Common myeloid progenitor, CD34-positive (primary cell): Measurements from ENCODE around the gene UBE2L6.
A peak's percentile ranks its signal among the peaks of the same experiment; 100 is the strongest.

Experiments used
- CTCF ChIA-PET: fragments of 350-600 bp; sonication (Branson Sonifier 250); formaldehyde crosslinking; loops from one replicate; lab custom pipeline; 2021; ENCODE audit warnings: antibody characterized with exemption; lab: Charles Lee
- POLR2A ChIA-PET: fragments of 350-600 bp; sonication (Branson Sonifier 250); formaldehyde crosslinking; loops from one replicate; lab custom pipeline; 2021; ENCODE audit warnings: antibody characterized with exemption; lab: Charles Lee
- DNase-seq, 3 donors: peaks; one replicate each; pipeline versions ENCODE4 v3.0.0 to v3.0.0-alpha.2; 2013
- H3K27ac ChIP-seq, 2 experiments: 1 replicate in 1 of 2; 2 replicates in 1 of 2; pipeline ENCODE4 v1.7.0; 2013; ENCODE audit warnings: inconsistent platforms in 2 of 2, low read length in 2 of 2, mild to moderate bottlenecking in 2 of 2, low read depth in 1 of 2, moderate library complexity in 1 of 2; ENCODE audit not compliant: severe bottlenecking in 2 of 2, insufficient read depth in 1 of 2, poor library complexity in 1 of 2
- H3K27me3 ChIP-seq, 5 experiments: replicated peaks in 2 of 5; 1 replicate in 3 of 5; 2 replicates in 2 of 5; pipeline versions ENCODE4 v1.6.1 to v1.7.0; 2013; ENCODE audit warnings: low read length in 4 of 5, mild to moderate bottlenecking in 2 of 5, moderate library complexity in 2 of 5, inconsistent platforms in 1 of 5; ENCODE audit not compliant: insufficient read depth in 5 of 5, control insufficient read depth in 4 of 5
- H3K36me3 ChIP-seq, 4 experiments: 1 replicate in 2 of 4; 2 replicates in 2 of 4; pipeline versions ENCODE4 v1.6.1 to v1.7.0; 2013; ENCODE audit warnings: low read length in 3 of 4, control low read depth in 1 of 4, mild to moderate bottlenecking in 1 of 4; ENCODE audit not compliant: control insufficient read depth in 4 of 4, insufficient read depth in 4 of 4
- H3K4me1 ChIP-seq, 4 experiments: 1 replicate in 3 of 4; 2 replicates in 1 of 4; pipeline versions ENCODE4 v1.6.1 to v1.7.1; 2013; ENCODE audit warnings: low read length in 3 of 4, mild to moderate bottlenecking in 3 of 4, control low read depth in 1 of 4, inconsistent platforms in 1 of 4, moderate library complexity in 1 of 4; ENCODE audit not compliant: control insufficient read depth in 4 of 4, insufficient read depth in 4 of 4; ENCODE audit errors: control extremely low read depth in 1 of 4
- H3K4me3 ChIP-seq, 7 experiments: 1 replicate in 4 of 7; 2 replicates in 3 of 7; pipeline versions ENCODE4 v1.5.1 to v1.7.0; 2013; ENCODE audit warnings: mild to moderate bottlenecking in 7 of 7, low read length in 6 of 7, moderate library complexity in 6 of 7, inconsistent platforms in 2 of 7, low read depth in 2 of 7, control low read depth in 1 of 7; ENCODE audit not compliant: insufficient read depth in 4 of 7, control insufficient read depth in 1 of 7; ENCODE audit errors: extremely low read depth in 1 of 7
- H3K9me3 ChIP-seq, 5 experiments: 1 replicate in 4 of 5; 2 replicates in 1 of 5; pipeline versions ENCODE4 v1.6.1 to v1.7.1; 2013; ENCODE audit warnings: low read length in 4 of 5, mild to moderate bottlenecking in 2 of 5, inconsistent platforms in 1 of 5, low read depth in 1 of 5, moderate library complexity in 1 of 5; ENCODE audit not compliant: control insufficient read depth in 4 of 5, insufficient read depth in 2 of 5; ENCODE audit errors: control extremely low read depth in 1 of 5
- WGBS: methylation state at CpG from one replicate; pipeline ENCODE4 v1.1.5; 2013; ENCODE audit not compliant: insufficient coverage; 5-methylcytosine and 5-hydroxymethylcytosine counted together

Gene UBE2L6

GRCh38 chr11:57604296-57605027 lies 37.0 kb upstream of the UBE2L6 start:
- no peaks in the 10 kb centered on the region for H3K9me3 ChIP-seq
- peak overlapping the region in 3 of 7 experiments; percentile 28 to 51 (median 45) for H3K4me3 ChIP-seq
- no peaks in the 10 kb centered on the region for H3K27me3 ChIP-seq
- DNase-seq = peak; percentile 48 to 83 (median 73)
- ChIA-PET POLR2A (interaction anchor here (1.2 kb wide), 1 partner anchor 35 kb away, joined by 3 read pairs; no protein-coding TSS in a partner anchor), CTCF (interaction anchor here (0.6 to 7.3 kb wide), 20 partner anchors 9 to 263 kb away, joined by 3 to 105 read pairs (median 5); partner anchors contain the start of genes SLC43A1 and UBE2L6)
- H3K27ac ChIP-seq = peak overlapping the region in 1 of 2 experiments; percentile 66
- peaks cover 0 to 22% (median 15%) of the 10 kb centered on the region in 4 experiments for H3K4me1 ChIP-seq
- 50% methylated on average over 2 of the region's 8 CpGs for WGBS
- peaks cover 3 to 24% (median 13%) of the 10 kb centered on the region in 4 experiments for H3K36me3 ChIP-seq

- ChIA-PET CTCF (interaction anchor here (1.1 to 7.6 kb wide), 5 partner anchors 11 to 43 kb away, joined by 3 to 64 read pairs (median 4); partner anchors contain the start of gene UBE2L6), POLR2A (interaction anchor here (0.6 kb wide), 1 partner anchor 314 kb away, joined by 4 read pairs; no protein-coding TSS in a partner anchor)
- H3K9me3 ChIP-seq = no peaks in the 10 kb centered on the region
These were observed 33.8 kb upstream of the UBE2L6 start for GRCh38 chr11:57601297-57601696.

GRCh38 chr11:57599381-57599780 lies 31.9 kb upstream of the UBE2L6 start:
- Histone ChIP-seq H3K4me3 (peak overlapping the region in 5 of 7 experiments; percentile 30 to 81 (median 63)), H3K9me3 (no peaks in the 10 kb centered on the region), H3K36me3 (peaks cover 0 to 8% (median 3%) of the 10 kb centered on the region in 4 experiments), H3K27me3 (no peaks in the 10 kb centered on the region), H3K27ac (no peak overlapping the region), H3K4me1 (peaks cover 0 to 36% (median 31%) of the 10 kb centered on the region in 4 experiments)
- ChIA-PET CTCF (interaction anchor here (0.9 to 7.6 kb wide), 8 partner anchors 11 to 45 kb away, joined by 3 to 64 read pairs (median 4); partner anchors contain the start of gene UBE2L6), POLR2A (no interaction called here)
- WGBS = 40% methylated on average over 1 of the region's 2 CpGs
- no peak for DNase-seq

More at GRCh38 chr11:57601297-57601696, 33.8 kb upstream of the UBE2L6 start:
- Histone ChIP-seq H3K36me3 (peaks cover 0 to 17% (median 8%) of the 10 kb centered on the region in 4 experiments), H3K27ac (no peak overlapping the region), H3K4me3 (no peak overlapping the region), H3K27me3 (no peaks in the 10 kb centered on the region), H3K4me1 (peaks cover 0 to 44% (median 37%) of the 10 kb centered on the region in 4 experiments)
- 100% methylated on average over 3 of the region's 3 CpGs for WGBS
- no peak for DNase-seq

- Histone ChIP-seq H3K9me3 (no peaks in the 10 kb centered on the region), H3K4me3 (peak overlapping the region; percentile 28 to 81 (median 70)), H3K27me3 (no peaks in the 10 kb centered on the region), H3K27ac (no peak overlapping the region), H3K4me1 (peaks cover 0 to 30% (median 26%) of the 10 kb centered on the region in 4 experiments), H3K36me3 (peaks cover 0 to 8% (median 3%) of the 10 kb centered on the region in 4 experiments)
- WGBS = 52% methylated on average over 4 of the region's 5 CpGs
- no peak for DNase-seq
- POLR2A ChIA-PET = no interaction called here
- CTCF ChIA-PET = interaction anchor here (0.9 to 7.6 kb wide), 7 partner anchors 20 to 45 kb away, joined by 3 to 64 read pairs (median 4); partner anchors contain the start of gene UBE2L6
These were observed 31.3 kb upstream of the UBE2L6 start for GRCh38 chr11:57598831-57599155.

GRCh38 chr11:57597916-57598830 lies 30.7 kb upstream of the UBE2L6 start:
- no peak overlapping the region for H3K27ac ChIP-seq
- no peaks in the 10 kb centered on the region for H3K9me3 ChIP-seq
- 0% methylated on average over 27 of the region's 33 CpGs for WGBS
- peaks cover 0 to 26% (median 24%) of the 10 kb centered on the region in 4 experiments for H3K4me1 ChIP-seq
- H3K36me3 ChIP-seq = peaks cover 0 to 8% (median 3%) of the 10 kb centered on the region in 4 experiments
- DNase-seq = peak in 2 of 3 donors; percentile 24 to 31
- ChIA-PET CTCF (interaction anchor here (0.9 to 7.6 kb wide), 9 partner anchors 17 to 46 kb away, joined by 3 to 64 read pairs (median 4); partner anchors contain the start of gene UBE2L6), POLR2A (no interaction called here)
- no peaks in the 10 kb centered on the region for H3K27me3 ChIP-seq
- H3K4me3 ChIP-seq = peak overlapping the region; percentile 28 to 81 (median 70)

GRCh38 chr11:57597461-57597915 lies 30.0 kb upstream of the UBE2L6 start, which contains the start of gene SERPING1:
SERPING1 (plus strand) TSS chr11:57597685; CDS start chr11:57598271, 586 bp downstream.
- H3K36me3 ChIP-seq = peaks cover 0 to 8% (median 3%) of the 10 kb centered on the region in 4 experiments
- no peaks in the 10 kb centered on the region for H3K9me3 ChIP-seq
- DNase-seq = no peak
- CTCF ChIA-PET = interaction anchor here (0.9 to 7.6 kb wide), 3 partner anchors 16 to 43 kb away, joined by 3 to 64 read pairs (median 20); partner anchors contain the start of gene UBE2L6
- WGBS = 53% methylated on average over 2 of the region's 10 CpGs
- POLR2A ChIA-PET = interaction anchor here (0.6 kb wide), 1 partner anchor 25 kb away, joined by 4 read pairs; no protein-coding TSS in a partner anchor
- H3K4me1 ChIP-seq = peaks cover 0 to 26% (median 23%) of the 10 kb centered on the region in 4 experiments
- no peaks in the 10 kb centered on the region for H3K27me3 ChIP-seq
- H3K4me3 ChIP-seq = peak within 1 kb of the TSS; percentile 28 to 81 (median 70)
- H3K27ac ChIP-seq = no peak within 1 kb of the TSS
